ENCODE results near the gene UNC13B.

The UNC13B gene

GRCh38 chr9:35115680-35116538, 45.9 kb upstream of the UNC13B start, which contains the start of gene ATOSB:
ATOSB (minus strand) TSS chr9:35115862; CDS start chr9:35108274, 7,588 bp downstream.
- Histone ChIP-seq H3K4me3 (ENCODE audit: low read length) (peak within 1 kb of the TSS; percentile 62), H3K36me3 (ENCODE audit: control insufficient read depth, insufficient read depth, low read length) (no peaks in the 10 kb centered on the region), H2BK5ac (ENCODE audit: low read length) (no peak within 1 kb of the TSS), H2BK15ac (replicated peaks; ENCODE audit: low read depth) (peak within 1 kb of the TSS; percentile 61), H3K18ac (ENCODE audit: low read length) (peak within 1 kb of the TSS; percentile 81), H3K4ac (ENCODE audit: low read depth, low read length) (peak within 1 kb of the TSS; percentile 74), H3K4me1 (ENCODE audit: control insufficient read depth, low read depth, low read length) (peaks cover 6% of the 10 kb centered on the region), H3K79me2 (ENCODE audit: control insufficient read depth, insufficient read depth, low read length) (no peaks in the 10 kb centered on the region), H3K4me2 (ENCODE audit: low read length) (peak within 1 kb of the TSS; percentile 94), H2BK120ac (ENCODE audit: low read depth, low read length) (no peak within 1 kb of the TSS), H3K27ac (ENCODE audit: low read depth, low read length) (peak within 1 kb of the TSS; percentile 93), H4K8ac (ENCODE audit: low read depth, low read length) (no peak within 1 kb of the TSS), H3K27me3 (ENCODE audit: insufficient read depth, low read length, poor library complexity) (no peaks in the 10 kb centered on the region), H4K5ac (ENCODE audit: low read length) (no peak within 1 kb of the TSS), H3K79me1 (ENCODE audit: low read length) (peaks cover 3% of the 10 kb centered on the region), H3K56ac (ENCODE audit: low read length) (peak within 1 kb of the TSS; percentile 85), H2AK5ac (ENCODE audit: low read length) (no peak within 1 kb of the TSS), H3K9ac (ENCODE audit: low read length) (peak within 1 kb of the TSS; percentile 85), H3K23ac (ENCODE audit: low read length) (no peak within 1 kb of the TSS)
- DNase-seq, result peak; percentile 100
- no CpG with 5 or more reads among the region's 54 CpGs for WGBS (ENCODE audit: extremely low coverage, insufficient coverage, low lambda C conversion rate)

GRCh38 chr9:35116539-35116897, 45.3 kb upstream of the UNC13B start:
- no peak for DNase-seq

DNA sequence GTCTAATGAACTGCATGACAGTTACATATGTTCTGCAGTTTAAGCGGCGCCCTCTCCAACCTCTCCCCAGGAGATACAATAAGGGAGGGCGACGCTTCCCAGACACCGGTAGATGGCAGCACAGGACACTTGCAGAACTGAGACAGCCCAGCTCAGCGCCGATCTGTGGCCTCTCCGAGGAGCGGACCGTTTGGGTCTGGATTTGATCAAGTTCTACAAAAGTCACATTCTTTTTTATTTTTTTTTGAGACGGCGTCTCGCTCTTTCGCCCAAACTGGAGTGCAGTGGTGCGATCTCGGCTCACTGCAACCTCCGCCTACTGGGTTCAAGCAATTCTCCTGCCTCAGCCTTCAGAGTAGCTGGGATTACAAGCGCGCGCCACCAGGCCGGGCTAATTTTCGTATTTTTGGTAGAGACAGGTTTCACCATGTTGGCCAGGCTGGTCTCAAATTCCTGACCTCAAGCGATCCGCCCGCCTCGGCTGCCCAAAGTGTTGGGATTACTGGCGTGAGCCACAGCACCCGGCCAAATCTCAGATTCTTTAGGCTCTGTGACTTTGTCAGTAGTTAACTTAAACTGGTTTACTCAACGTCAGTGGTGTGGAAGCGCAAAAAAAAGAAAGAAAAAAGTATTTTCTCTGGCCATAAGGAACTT, 44.8 kb upstream of the UNC13B start:
- peak overlapping the region; percentile 78 for H3K56ac ChIP-seq (ENCODE audit: low read length)

More at GRCh38 chr9:35116539-35116897, 45.3 kb upstream of the UNC13B start:
- no peak overlapping the region for H2BK120ac ChIP-seq (ENCODE audit: low read depth, low read length)
- no peak overlapping the region for H3K27ac ChIP-seq (ENCODE audit: low read depth, low read length)
- H3K79me1 ChIP-seq (ENCODE audit: low read length), result peaks cover 1% of the 10 kb centered on the region
- no peak overlapping the region for H2AK5ac ChIP-seq (ENCODE audit: low read length)
- no peak overlapping the region for H2BK15ac ChIP-seq (replicated peaks; ENCODE audit: low read depth)
- H3K79me2 ChIP-seq (ENCODE audit: control insufficient read depth, insufficient read depth, low read length), result no peaks in the 10 kb centered on the region
- peak overlapping the region; percentile 36 for H3K56ac ChIP-seq (ENCODE audit: low read length)
- peak overlapping the region; percentile 86 for H3K4me2 ChIP-seq (ENCODE audit: low read length)
- peaks cover 6% of the 10 kb centered on the region for H3K4me1 ChIP-seq (ENCODE audit: control insufficient read depth, low read depth, low read length)
- no peaks in the 10 kb centered on the region for H3K27me3 ChIP-seq (ENCODE audit: insufficient read depth, low read length, poor library complexity)
- H2BK5ac ChIP-seq (ENCODE audit: low read length), result no peak overlapping the region
- H4K5ac ChIP-seq (ENCODE audit: low read length), result no peak overlapping the region
- no peak overlapping the region for H4K8ac ChIP-seq (ENCODE audit: low read depth, low read length)
- no peak overlapping the region for H3K4ac ChIP-seq (ENCODE audit: low read depth, low read length)
- WGBS (ENCODE audit: extremely low coverage, insufficient coverage, low lambda C conversion rate), result no CpG with 5 or more reads among the region's 12 CpGs
- no peaks in the 10 kb centered on the region for H3K36me3 ChIP-seq (ENCODE audit: control insufficient read depth, insufficient read depth, low read length)
- H3K9ac ChIP-seq (ENCODE audit: low read length), result peak overlapping the region; percentile 46
- no peak overlapping the region for H3K18ac ChIP-seq (ENCODE audit: low read length)
- no peak overlapping the region for H3K23ac ChIP-seq (ENCODE audit: low read length)
- H3K4me3 ChIP-seq (ENCODE audit: low read length), result peak overlapping the region; percentile 21

GRCh38 chr9:35134920-35135319, 26.9 kb upstream of the UNC13B start:
- no peak for DNase-seq
- Histone ChIP-seq H3K4ac (ENCODE audit: low read depth, low read length) (no peak overlapping the region), H2AK5ac (ENCODE audit: low read length) (no peak overlapping the region), H3K27me3 (ENCODE audit: insufficient read depth, low read length, poor library complexity) (no peaks in the 10 kb centered on the region), H3K36me3 (ENCODE audit: control insufficient read depth, insufficient read depth, low read length) (no peaks in the 10 kb centered on the region), H3K18ac (ENCODE audit: low read length) (no peak overlapping the region), H3K79me1 (ENCODE audit: low read length) (no peaks in the 10 kb centered on the region), H4K5ac (ENCODE audit: low read length) (no peak overlapping the region), H2BK15ac (replicated peaks; ENCODE audit: low read depth) (no peak overlapping the region), H3K4me2 (ENCODE audit: low read length) (no peak overlapping the region), H3K4me3 (ENCODE audit: low read length) (no peak overlapping the region), H3K9ac (ENCODE audit: low read length) (no peak overlapping the region), H3K27ac (ENCODE audit: low read depth, low read length) (no peak overlapping the region), H4K8ac (ENCODE audit: low read depth, low read length) (no peak overlapping the region), H2BK5ac (ENCODE audit: low read length) (no peak overlapping the region), H3K23ac (ENCODE audit: low read length) (no peak overlapping the region), H3K56ac (ENCODE audit: low read length) (no peak overlapping the region), H3K79me2 (ENCODE audit: control insufficient read depth, insufficient read depth, low read length) (no peaks in the 10 kb centered on the region), H2BK120ac (ENCODE audit: low read depth, low read length) (no peak overlapping the region), H3K4me1 (ENCODE audit: control insufficient read depth, low read depth, low read length) (no peaks in the 10 kb centered on the region)
- WGBS (ENCODE audit: extremely low coverage, insufficient coverage, low lambda C conversion rate), result no CpG with 5 or more reads among the region's 6 CpGs

More for the DNA sequence above, 44.8 kb upstream of the UNC13B start:
- Histone ChIP-seq H3K27ac (ENCODE audit: low read depth, low read length) (no peak overlapping the region), H3K4me2 (ENCODE audit: low read length) (peak overlapping the region; percentile 86), H2BK15ac (replicated peaks; ENCODE audit: low read depth) (no peak overlapping the region), H3K18ac (ENCODE audit: low read length) (no peak overlapping the region), H3K79me2 (ENCODE audit: control insufficient read depth, insufficient read depth, low read length) (no peaks in the 10 kb centered on the region), H2BK5ac (ENCODE audit: low read length) (no peak overlapping the region), H3K79me1 (ENCODE audit: low read length) (peaks cover 1% of the 10 kb centered on the region), H2AK5ac (ENCODE audit: low read length) (no peak overlapping the region), H3K4ac (ENCODE audit: low read depth, low read length) (no peak overlapping the region), H3K4me3 (ENCODE audit: low read length) (no peak overlapping the region), H3K27me3 (ENCODE audit: insufficient read depth, low read length, poor library complexity) (no peaks in the 10 kb centered on the region), H4K8ac (ENCODE audit: low read depth, low read length) (no peak overlapping the region), H2BK120ac (ENCODE audit: low read depth, low read length) (no peak overlapping the region), H4K5ac (ENCODE audit: low read length) (no peak overlapping the region), H3K4me1 (ENCODE audit: control insufficient read depth, low read depth, low read length) (peaks cover 6% of the 10 kb centered on the region), H3K23ac (ENCODE audit: low read length) (no peak overlapping the region), H3K36me3 (ENCODE audit: control insufficient read depth, insufficient read depth, low read length) (no peaks in the 10 kb centered on the region), H3K9ac (ENCODE audit: low read length) (peak overlapping the region; percentile 66)
- WGBS (ENCODE audit: extremely low coverage, insufficient coverage, low lambda C conversion rate), result no CpG with 5 or more reads among the region's 30 CpGs
- peak; percentile 97 for DNase-seq

DNA sequence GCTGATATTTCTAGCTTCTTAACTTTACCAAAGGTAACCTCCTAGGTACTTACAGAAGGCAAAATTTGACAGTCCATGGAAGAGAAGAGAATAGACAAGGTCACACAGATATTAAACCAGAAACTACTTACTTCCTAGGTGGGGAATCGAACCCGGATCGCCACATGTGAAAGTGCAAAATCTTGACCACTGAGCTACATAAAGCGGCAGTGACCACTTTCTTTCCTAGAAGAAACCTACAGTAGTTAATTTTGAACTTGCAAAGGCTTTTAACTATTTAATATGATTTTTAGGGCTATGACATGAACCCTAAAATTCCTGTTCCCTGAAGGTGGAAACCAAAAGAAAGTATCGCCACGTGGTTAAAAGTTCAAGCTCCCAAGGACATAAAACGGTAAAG, 25.8 kb upstream of the UNC13B start:
- Histone ChIP-seq H3K4ac (ENCODE audit: low read depth, low read length) (no peak overlapping the region), H2BK120ac (ENCODE audit: low read depth, low read length) (no peak overlapping the region), H3K27me3 (ENCODE audit: insufficient read depth, low read length, poor library complexity) (no peaks in the 10 kb centered on the region), H2BK15ac (replicated peaks; ENCODE audit: low read depth) (no peak overlapping the region), H3K27ac (ENCODE audit: low read depth, low read length) (no peak overlapping the region), H3K4me2 (ENCODE audit: low read length) (no peak overlapping the region), H3K4me3 (ENCODE audit: low read length) (no peak overlapping the region), H3K79me2 (ENCODE audit: control insufficient read depth, insufficient read depth, low read length) (no peaks in the 10 kb centered on the region), H2BK5ac (ENCODE audit: low read length) (no peak overlapping the region), H3K36me3 (ENCODE audit: control insufficient read depth, insufficient read depth, low read length) (no peaks in the 10 kb centered on the region), H3K23ac (ENCODE audit: low read length) (no peak overlapping the region), H4K5ac (ENCODE audit: low read length) (no peak overlapping the region), H3K79me1 (ENCODE audit: low read length) (no peaks in the 10 kb centered on the region), H3K9ac (ENCODE audit: low read length) (no peak overlapping the region), H2AK5ac (ENCODE audit: low read length) (no peak overlapping the region), H3K18ac (ENCODE audit: low read length) (no peak overlapping the region), H4K8ac (ENCODE audit: low read depth, low read length) (no peak overlapping the region), H3K4me1 (ENCODE audit: control insufficient read depth, low read depth, low read length) (no peaks in the 10 kb centered on the region), H3K56ac (ENCODE audit: low read length) (no peak overlapping the region)
- DNase-seq, result no peak
- WGBS (ENCODE audit: extremely low coverage, insufficient coverage, low lambda C conversion rate), result no CpG with 5 or more reads among the region's 7 CpGs

Data from mesendoderm (in vitro differentiated cells).